GM12875 (cell line): Measurements from ENCODE around the gene CPPED1.

Experiments
- H3K4me3 ChIP-seq: one replicate; pipeline ENCODE4 v1.5.1; 2011; ENCODE audit warnings: low read depth, low read length, control low read depth
- TF ChIP-seq, protein P1 (sequence below): IDR thresholded peaks from 2 replicates; pipeline ENCODE4 v1.5.1; 2011; ENCODE audit warnings: low read depth, mild to moderate bottlenecking, control low read depth, inconsistent platforms, low read length, moderate library complexity, borderline replicate concordance; ENCODE audit not compliant: insufficient read depth

CPPED1 gene

DNA sequence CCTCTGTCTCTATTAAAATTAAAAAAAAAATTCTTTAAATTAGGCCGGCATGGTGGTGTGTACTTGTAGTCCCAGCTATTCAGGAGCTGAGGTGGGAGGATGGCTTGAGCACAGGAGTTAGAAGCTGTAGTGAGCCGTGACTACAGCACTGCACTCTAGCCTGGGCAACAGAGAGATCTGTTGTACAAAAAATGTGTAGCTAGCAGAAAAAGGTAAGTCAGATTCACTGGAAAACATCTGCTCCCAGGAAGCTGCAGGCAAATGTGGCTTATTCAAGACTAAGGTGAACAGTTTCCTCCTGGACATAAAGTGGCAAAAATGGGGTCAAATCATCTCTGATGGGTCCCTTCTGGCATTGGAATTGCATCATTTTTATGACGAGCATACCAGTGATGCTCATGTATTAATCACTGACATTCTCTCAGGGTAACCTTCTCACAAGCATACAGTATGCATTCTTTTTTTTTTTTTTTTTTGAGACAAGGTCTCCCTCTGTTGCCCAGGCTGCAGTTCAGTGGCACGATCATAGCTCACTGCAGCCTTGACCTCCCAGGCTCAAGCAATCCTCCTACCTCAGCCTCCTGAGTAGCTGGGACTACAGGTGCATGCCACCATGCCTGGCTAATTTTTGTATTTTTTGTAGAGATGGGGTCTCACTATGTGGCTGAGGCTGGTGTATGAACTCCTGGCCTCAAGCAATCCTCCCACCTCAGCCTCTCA lies 48.7 kb downstream of the CPPED1 start:
- H3K4me3 ChIP-seq, result no peak overlapping the region
- TF ChIP-seq, protein P1, sequence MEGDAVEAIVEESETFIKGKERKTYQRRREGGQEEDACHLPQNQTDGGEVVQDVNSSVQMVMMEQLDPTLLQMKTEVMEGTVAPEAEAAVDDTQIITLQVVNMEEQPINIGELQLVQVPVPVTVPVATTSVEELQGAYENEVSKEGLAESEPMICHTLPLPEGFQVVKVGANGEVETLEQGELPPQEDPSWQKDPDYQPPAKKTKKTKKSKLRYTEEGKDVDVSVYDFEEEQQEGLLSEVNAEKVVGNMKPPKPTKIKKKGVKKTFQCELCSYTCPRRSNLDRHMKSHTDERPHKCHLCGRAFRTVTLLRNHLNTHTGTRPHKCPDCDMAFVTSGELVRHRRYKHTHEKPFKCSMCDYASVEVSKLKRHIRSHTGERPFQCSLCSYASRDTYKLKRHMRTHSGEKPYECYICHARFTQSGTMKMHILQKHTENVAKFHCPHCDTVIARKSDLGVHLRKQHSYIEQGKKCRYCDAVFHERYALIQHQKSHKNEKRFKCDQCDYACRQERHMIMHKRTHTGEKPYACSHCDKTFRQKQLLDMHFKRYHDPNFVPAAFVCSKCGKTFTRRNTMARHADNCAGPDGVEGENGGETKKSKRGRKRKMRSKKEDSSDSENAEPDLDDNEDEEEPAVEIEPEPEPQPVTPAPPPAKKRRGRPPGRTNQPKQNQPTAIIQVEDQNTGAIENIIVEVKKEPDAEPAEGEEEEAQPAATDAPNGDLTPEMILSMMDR, result no peak

DNA sequence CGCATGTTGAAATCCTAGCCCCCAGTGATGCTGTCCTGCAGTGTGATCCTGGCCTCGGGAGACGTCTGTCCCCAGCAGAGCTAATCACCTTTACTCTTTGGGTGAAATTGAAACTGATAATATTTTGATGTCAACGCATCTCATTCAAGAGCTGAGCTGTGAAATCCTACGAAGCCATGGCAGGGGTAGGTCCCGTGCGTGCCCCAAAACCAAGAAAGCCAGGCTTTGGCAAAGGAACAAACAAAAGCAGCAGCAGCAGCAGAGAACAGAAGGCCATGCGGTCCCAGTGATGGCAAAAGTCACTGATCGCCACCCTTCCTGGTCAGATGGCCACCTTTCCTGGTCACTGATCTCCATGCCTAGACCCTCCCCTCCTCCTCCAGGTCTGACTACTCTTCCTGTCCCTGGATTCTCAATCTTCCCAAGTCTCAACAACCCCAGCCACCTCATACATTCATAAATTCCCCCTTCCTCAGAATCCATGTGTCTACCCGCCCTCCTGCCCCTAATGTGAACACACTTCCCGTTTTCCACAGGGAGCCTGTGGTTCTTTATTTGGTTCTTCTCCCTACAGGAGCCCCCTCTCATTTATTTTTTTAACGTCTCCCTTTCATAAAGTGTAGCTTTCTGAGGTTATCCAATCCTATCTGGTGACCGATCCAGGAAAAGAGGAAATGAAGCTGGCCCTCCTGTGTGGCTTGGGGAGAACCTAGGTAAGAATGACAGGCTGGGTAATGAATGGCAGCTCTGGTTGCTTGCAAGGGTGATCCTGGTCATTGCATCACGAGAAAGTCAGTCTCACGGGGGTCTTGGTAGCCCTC lies 50.3 kb downstream of the CPPED1 start:
- TF ChIP-seq, protein P1, result no peak
- no peak overlapping the region for H3K4me3 ChIP-seq

- TF ChIP-seq, protein P1, result no peak
- no peak overlapping the region for H3K4me3 ChIP-seq
Observed at GRCh38 chr16:12752159-12752558, 51.5 kb downstream of the CPPED1 start.

- no peak overlapping the region for H3K4me3 ChIP-seq
- TF ChIP-seq, protein P1, result no peak
Observed at GRCh38 chr16:12750554-12750918, 53.2 kb downstream of the CPPED1 start.

DNA sequence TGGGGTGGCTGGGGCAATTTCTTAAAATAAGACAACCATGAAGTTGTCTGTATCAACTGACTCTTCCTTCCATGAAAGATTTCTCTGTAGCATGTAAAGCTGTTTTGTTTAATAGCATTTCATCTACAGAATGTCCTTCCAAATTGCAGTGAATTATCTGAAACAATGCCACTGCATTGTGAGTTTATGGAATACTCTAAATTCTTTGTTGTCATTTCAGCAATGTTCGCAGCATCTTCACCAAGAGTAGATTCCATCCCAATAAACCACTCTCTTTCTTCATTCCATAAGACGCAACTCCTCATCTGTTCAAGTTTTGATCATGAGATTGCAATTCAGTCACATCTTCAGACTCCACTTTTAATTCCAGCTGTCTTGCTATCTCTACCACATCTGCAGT lies 54.6 kb downstream of the CPPED1 start:
- TF ChIP-seq, protein P1, result no peak

DNA sequence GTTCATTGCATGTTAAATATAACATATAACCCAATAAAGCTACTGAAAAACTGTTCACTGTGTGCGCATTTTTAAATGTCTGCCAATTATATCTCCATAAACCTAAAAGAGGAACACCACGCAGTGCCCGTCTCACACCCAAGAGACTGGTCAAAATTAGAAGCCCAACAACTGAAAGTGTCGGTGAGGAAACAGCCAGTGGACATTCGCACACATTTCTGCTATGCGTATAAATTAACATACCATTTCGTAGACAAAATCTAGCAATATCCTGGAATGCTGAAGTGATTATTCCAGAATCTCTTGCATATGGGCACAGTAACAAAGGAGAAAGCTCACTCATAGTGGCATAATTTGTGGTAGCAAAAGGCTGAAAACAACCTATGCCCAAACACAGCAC lies 55.9 kb downstream of the CPPED1 start:
- no peak overlapping the region for H3K4me3 ChIP-seq
- TF ChIP-seq, protein P1, result no peak

More for the DNA sequence above, 54.6 kb downstream of the CPPED1 start:
- no peak overlapping the region for H3K4me3 ChIP-seq

DNA sequence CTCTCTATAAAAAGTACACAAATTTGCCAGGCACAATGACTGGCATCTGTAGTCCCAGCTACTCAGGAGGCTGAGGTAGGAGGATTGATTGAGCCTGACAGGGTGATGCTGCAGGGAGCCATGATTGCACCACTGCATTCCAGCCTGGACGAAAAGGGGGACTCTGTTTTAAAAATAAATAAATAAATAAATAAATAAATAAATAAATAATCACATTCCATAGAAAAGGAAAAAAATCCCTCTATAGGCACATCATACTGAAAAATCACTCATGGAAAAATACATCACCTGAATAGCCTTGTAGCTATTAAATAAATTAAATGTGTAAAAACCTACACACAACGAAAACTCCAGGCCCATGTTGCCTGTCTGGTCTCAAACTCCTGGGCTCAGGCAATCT lies 56.4 kb downstream of the CPPED1 start:
- no peak overlapping the region for H3K4me3 ChIP-seq
- TF ChIP-seq, protein P1, result no peak
